H1 (cell line): ENCODE results near the gene OR4D11. TPM values are rescaled to one million over a fixed set of nuclear protein-coding genes. Genes with fewer than 3 reads are reported as not detected.

Source experiments
- CHD7 ChIP-seq: fragments of 300-600 bp; sonication (generic); IDR thresholded peaks from 2 replicates; pipeline ENCODE4 v1.7.1; 2012; ENCODE audit warnings: low read length, moderate library complexity, mild to moderate bottlenecking, inconsistent platforms; ENCODE audit not compliant: insufficient replicate concordance
- PHF8 ChIP-seq: fragments of 200-600 bp; sonication (generic); conservative IDR thresholded peaks from 2 replicates; pipeline ENCODE4 v1.7.1; 2012; ENCODE audit warnings: low read depth, mild to moderate bottlenecking, inconsistent platforms, low read length, moderate library complexity
- polyA plus RNA-seq, 7 experiments: library from polyadenylated mRNA; depleted of rRNA in 3 of 7; stranded (reverse) in 5 of 7; unstranded in 2 of 7; fragments of >200 nt in 5 of 7; fragments of 200-250 nt in 2 of 7; gene quantifications; 1 replicate in 5 of 7; 2 replicates in 1 of 7; 4 replicates in 1 of 7; pipeline versions ENCODE4 v1.2.1 to v1.2.3, GENCODE V29; 2011 to 2013; ENCODE audit warnings: missing spikeins in 2 of 7, mixed read lengths in 2 of 7
- total RNA-seq: library from RNA; stranded (reverse); fragmentation: NEBNext Ultra II Directional; extraction: Animal tissue kit (Norgen Biotek cat#: 25700); gene quantifications from 2 replicates; pipeline ENCODE4 v1.2.1, GENCODE V29; 2021
- TF ChIP-seq, protein P1 (sequence below), 3 experiments: IDR thresholded peaks; 1 replicate in 2 of 3; 2 replicates in 1 of 3; pipeline versions ENCODE4 v1.5.1 to v1.6.1; 2011; ENCODE audit warnings: low read length in 3 of 3, mild to moderate bottlenecking in 3 of 3, inconsistent platforms in 2 of 3, low read depth in 1 of 3, moderate library complexity in 1 of 3; ENCODE audit not compliant: insufficient read depth in 1 of 3; ENCODE audit errors: control extremely low read depth in 1 of 3

Gene OR4D11
- total and polyA plus RNA-seq, 2 of the 8 experiments (the other 6 are each of a cell fraction or from before 2014, with no cell fraction given), result not detected

DNA sequence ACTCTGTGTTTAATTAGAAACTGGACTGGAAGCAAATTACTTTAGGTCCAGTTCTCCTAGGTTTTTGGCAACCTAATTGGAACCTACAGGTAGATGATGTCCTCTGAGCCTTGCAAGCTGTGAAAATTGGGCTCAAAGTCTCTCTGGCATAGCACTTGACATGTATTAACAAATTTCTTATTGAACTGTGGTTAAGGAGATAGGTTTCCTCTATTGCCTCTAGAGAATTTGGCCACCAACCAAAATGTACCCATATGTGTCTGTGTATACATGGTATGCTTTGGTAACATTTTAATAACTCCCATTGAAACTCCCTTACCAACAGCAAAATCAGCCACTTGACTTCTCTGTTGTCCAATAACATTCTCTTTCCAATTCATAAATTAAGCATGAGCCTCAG, 30.4 kb upstream of the OR4D11 start, which contains the start of gene OR4D10 (continued):
- TF ChIP-seq CHD7 (no peak), PHF8 (no peak)
- TF ChIP-seq, protein P1, sequence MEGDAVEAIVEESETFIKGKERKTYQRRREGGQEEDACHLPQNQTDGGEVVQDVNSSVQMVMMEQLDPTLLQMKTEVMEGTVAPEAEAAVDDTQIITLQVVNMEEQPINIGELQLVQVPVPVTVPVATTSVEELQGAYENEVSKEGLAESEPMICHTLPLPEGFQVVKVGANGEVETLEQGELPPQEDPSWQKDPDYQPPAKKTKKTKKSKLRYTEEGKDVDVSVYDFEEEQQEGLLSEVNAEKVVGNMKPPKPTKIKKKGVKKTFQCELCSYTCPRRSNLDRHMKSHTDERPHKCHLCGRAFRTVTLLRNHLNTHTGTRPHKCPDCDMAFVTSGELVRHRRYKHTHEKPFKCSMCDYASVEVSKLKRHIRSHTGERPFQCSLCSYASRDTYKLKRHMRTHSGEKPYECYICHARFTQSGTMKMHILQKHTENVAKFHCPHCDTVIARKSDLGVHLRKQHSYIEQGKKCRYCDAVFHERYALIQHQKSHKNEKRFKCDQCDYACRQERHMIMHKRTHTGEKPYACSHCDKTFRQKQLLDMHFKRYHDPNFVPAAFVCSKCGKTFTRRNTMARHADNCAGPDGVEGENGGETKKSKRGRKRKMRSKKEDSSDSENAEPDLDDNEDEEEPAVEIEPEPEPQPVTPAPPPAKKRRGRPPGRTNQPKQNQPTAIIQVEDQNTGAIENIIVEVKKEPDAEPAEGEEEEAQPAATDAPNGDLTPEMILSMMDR (IDR thresholded peaks at IDR 0.05; ENCODE audit: control extremely low read depth in 1 of 3, insufficient read depth in 1 of 3, low read depth in 1 of 3, low read length in 3 of 3), result no peak
